GM10266 (cell line): ENCODE data around the gene SELENOV.

Experiments used
- DNase-seq: peaks from one replicate; pipeline ENCODE4 v3.0.0; 2012; ENCODE audit errors: extremely low spot score
- CTCF ChIP-seq: IDR thresholded peaks from 2 replicates; pipeline ENCODE4 v1.5.1; 2012; ENCODE audit warnings: mild to moderate bottlenecking, low read depth; ENCODE audit not compliant: control insufficient read depth, insufficient read depth; ENCODE audit errors: missing control alignments

Gene SELENOV

GRCh38 chr19:39520541-39521484 is 5.9 kb downstream of the SELENOV start:
- no peak for DNase-seq
- no peak for TF ChIP-seq CTCF

GRCh38 chr19:39524495-39524894 is 9.6 kb downstream of the SELENOV start:
- no peak for TF ChIP-seq CTCF
- no peak for DNase-seq

- no peak for TF ChIP-seq CTCF
Measured at GRCh38 chr19:39525205-39525604, 10.3 kb downstream of the SELENOV start.

GRCh38 chr19:39531834-39532232 is 16.9 kb downstream of the SELENOV start:
- TF ChIP-seq CTCF: no peak
- no peak for DNase-seq

More at GRCh38 chr19:39525205-39525604, 10.3 kb downstream of the SELENOV start:
- no peak for DNase-seq

GRCh38 chr19:39532233-39533002 is 17.5 kb downstream of the SELENOV start, which contains the start of gene EID2B:
TSS of gene EID2B (minus strand) at chr19:39532852. CDS start at chr19:39532802, 50 bp downstream.
- TF ChIP-seq CTCF: peak; percentile 99

GRCh38 chr19:39533003-39533512 is 18.1 kb downstream of the SELENOV start:
- no peak for TF ChIP-seq CTCF
- no peak for DNase-seq

More at GRCh38 chr19:39532233-39533002, 17.5 kb downstream of the SELENOV start, which contains the start of gene EID2B:
- peak; percentile 98 for DNase-seq

GRCh38 chr19:39533791-39534190 is 18.9 kb downstream of the SELENOV start:
- no peak for TF ChIP-seq CTCF
- DNase-seq: no peak
